Measurements from ENCODE around the gene ZNF17.

DNA sequence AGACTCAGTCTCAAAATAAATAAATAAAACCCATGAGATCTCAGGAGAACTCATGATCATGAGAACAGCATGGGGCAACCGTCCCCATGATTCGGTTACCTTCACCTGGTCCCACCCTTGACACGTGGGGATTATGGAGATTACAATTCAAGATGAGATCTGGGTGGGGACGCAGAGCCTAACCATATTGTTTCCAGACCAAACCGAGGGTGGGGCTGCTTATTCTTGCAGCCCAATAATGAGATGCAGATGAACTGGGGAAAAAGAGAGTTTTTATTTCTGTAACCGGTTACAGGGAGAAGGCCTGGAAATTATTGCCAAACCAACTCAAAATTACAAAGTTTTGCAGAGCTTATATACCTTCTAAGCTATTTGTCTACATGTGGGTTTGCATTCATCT is 34.8 kb upstream of the ZNF17 start:
- TF ChIP-seq POLR2AphosphoS5 (IDR thresholded peaks at IDR 0.05): no peak
- TF ChIP-seq POLR2A (IDR thresholded peaks at IDR 0.05): no peak

Data from stomach (tissue), 4 donors.